Tibial nerve (tissue), 4 donors: ENCODE data around the gene PRDX4. TPM values are rescaled to one million over a fixed set of nuclear protein-coding genes. Genes with fewer than 3 reads are reported as not detected.

Source experiments
- DNase-seq, 2 donors: peaks; one replicate each; pipeline ENCODE4 v3.0.0-alpha.2; 2019; ENCODE audit warnings: low spot score in 2 of 2
- H3K27ac ChIP-seq, 4 donors: fragments of 200-600 bp; sonication (generic) in 3 of 4; one replicate each; pipeline ENCODE4 v1.5.1; 2017 to 2019; ENCODE audit warnings: mild to moderate bottlenecking in 1 of 4
- H3K27me3 ChIP-seq, 2 donors: fragments of 200-600 bp; sonication (generic) in 1 of 2; one replicate each; pipeline versions ENCODE4 v1.5.1 to v1.6.0; 2017 to 2019
- H3K36me3 ChIP-seq, 3 donors: fragments of 200-600 bp; sonication (generic); one replicate each; pipeline ENCODE4 v1.5.1; 2018 to 2019
- H3K4me1 ChIP-seq, 4 donors: fragments of 200-600 bp; sonication (generic) in 3 of 4; one replicate each; pipeline ENCODE4 v1.5.1; 2017 to 2019
- H3K4me3 ChIP-seq, 4 donors: fragments of 200-600 bp; sonication (generic) in 3 of 4; one replicate each; pipeline ENCODE4 v1.5.1; 2017 to 2019; ENCODE audit warnings: mild to moderate bottlenecking in 1 of 4, moderate library complexity in 1 of 4
- H3K9me3 ChIP-seq, 4 donors: fragments of 200-600 bp; sonication (generic) in 3 of 4; one replicate each; pipeline ENCODE4 v1.5.1; 2017 to 2019
- CTCF ChIP-seq, 5 experiments: fragments of 200-600 bp in 3 of 5; fragments of 450-650 bp in 2 of 5; sonication (generic) in 3 of 5; IDR thresholded peaks; one replicate each; pipeline ENCODE4 v1.5.1; 2016 to 2019; ENCODE audit warnings: antibody characterized with exemption in 5 of 5, mild to moderate bottlenecking in 3 of 5, moderate library complexity in 2 of 5
- EP300 ChIP-seq, 2 donors: sonication (generic); formaldehyde crosslinking; IDR thresholded peaks; one replicate each; pipeline ENCODE4 v1.6.1; 2017; ENCODE audit warnings: antibody characterized with exemption in 2 of 2, mild to moderate bottlenecking in 1 of 2
- POLR2A ChIP-seq, 2 donors: fragments of 450-650 bp; IDR thresholded peaks; one replicate each; pipeline ENCODE4 v1.6.1; 2017; ENCODE audit warnings: antibody characterized with exemption in 2 of 2, mild to moderate bottlenecking in 2 of 2, moderate library complexity in 2 of 2
- WGBS, 2 donors: methylation state at CpG; one replicate each; pipeline ENCODE4 v1.1.5; 2018; 5-methylcytosine and 5-hydroxymethylcytosine counted together
- total RNA-seq, 4 donors: library from RNA; depleted of rRNA; stranded (reverse); fragments of >200 nt; gene quantifications; one replicate each; pipeline ENCODE4 v1.1.0, GENCODE V29; 2016

Gene PRDX4
- 100 to 1,000 TPM; 108 to 175 (median 118) TPM for total RNA-seq

- H3K4me1 ChIP-seq = peaks cover 0 to 12% (median 0%) of the 10 kb centered on the region in 4 donors
- H3K9me3 ChIP-seq = no peaks in the 10 kb centered on the region
- H3K27me3 ChIP-seq = no peaks in the 10 kb centered on the region
- TF ChIP-seq POLR2A (IDR thresholded peaks at IDR 0.05) (peak in 1 of 2 donors; percentile 55), CTCF (IDR thresholded peaks at IDR 0.05) (peak in 2 of 5 experiments; percentile 9 to 15), EP300 (IDR thresholded peaks at IDR 0.05) (peak in 1 of 2 donors; percentile 76)
- peak; percentile 66 to 69 for DNase-seq
- WGBS, 2 donors = 2 to 34% methylated on average over 17 to 48 of the region's 73 CpGs
- peak within 1 kb of the TSS; percentile 72 to 89 (median 84) for H3K27ac ChIP-seq
- no peaks in the 10 kb centered on the region for H3K36me3 ChIP-seq
- peak within 1 kb of the TSS; percentile 59 to 76 (median 66) for H3K4me3 ChIP-seq
Measured at GRCh38 chrX:23667239-23668177, at the start of gene PRDX4. TSS of gene PRDX4 (plus strand) at chrX:23667493. CDS start at chrX:23667571, 78 bp downstream.

GRCh38 chrX:23621621-23622265 is 45.5 kb upstream of the PRDX4 start:
- WGBS, 2 donors = 83 to 93% methylated on average over 5 of the region's 5 CpGs
- no peaks in the 10 kb centered on the region for H3K36me3 ChIP-seq
- TF ChIP-seq EP300 (IDR thresholded peaks at IDR 0.05) = no peak
- TF ChIP-seq CTCF (IDR thresholded peaks at IDR 0.05) = no peak
- no peak for TF ChIP-seq POLR2A (IDR thresholded peaks at IDR 0.05)
- H3K4me3 ChIP-seq = no peak overlapping the region
- no peaks in the 10 kb centered on the region for H3K4me1 ChIP-seq
- DNase-seq = no peak
- no peak overlapping the region for H3K27ac ChIP-seq
- peaks cover 0 to 5% of the 10 kb centered on the region in 2 donors for H3K27me3 ChIP-seq
- H3K9me3 ChIP-seq = no peaks in the 10 kb centered on the region

GRCh38 chrX:23623797-23624196 is 43.5 kb upstream of the PRDX4 start:
- no peaks in the 10 kb centered on the region for H3K4me1 ChIP-seq
- H3K27me3 ChIP-seq = peaks cover 0 to 5% of the 10 kb centered on the region in 2 donors
- no peak for DNase-seq
- TF ChIP-seq CTCF (IDR thresholded peaks at IDR 0.05) = no peak
- 61 to 65% methylated on average over 4 of the region's 4 CpGs for WGBS, 2 donors
- no peaks in the 10 kb centered on the region for H3K36me3 ChIP-seq
- H3K27ac ChIP-seq = no peak overlapping the region
- no peaks in the 10 kb centered on the region for H3K9me3 ChIP-seq
- no peak overlapping the region for H3K4me3 ChIP-seq

- no peak overlapping the region for H3K4me3 ChIP-seq
- H3K4me1 ChIP-seq = no peaks in the 10 kb centered on the region
- no peaks in the 10 kb centered on the region for H3K9me3 ChIP-seq
- TF ChIP-seq EP300 (IDR thresholded peaks at IDR 0.05) (no peak), CTCF (IDR thresholded peaks at IDR 0.05) (no peak), POLR2A (IDR thresholded peaks at IDR 0.05) (no peak)
- peaks cover 0 to 5% of the 10 kb centered on the region in 2 donors for H3K27me3 ChIP-seq
- no peak for DNase-seq
- H3K36me3 ChIP-seq = no peaks in the 10 kb centered on the region
- 47 to 53% methylated on average over 1 of the region's 1 CpG for WGBS, 2 donors
- H3K27ac ChIP-seq = no peak overlapping the region
Measured at GRCh38 chrX:23626651-23627050, 40.6 kb upstream of the PRDX4 start.

- TF ChIP-seq EP300 (IDR thresholded peaks at IDR 0.05) = no peak
- no peak for DNase-seq
- no peak overlapping the region for H3K4me3 ChIP-seq
- H3K4me1 ChIP-seq = no peaks in the 10 kb centered on the region
- H3K27me3 ChIP-seq = peaks cover 0 to 4% of the 10 kb centered on the region in 2 donors
- no peaks in the 10 kb centered on the region for H3K36me3 ChIP-seq
- no peaks in the 10 kb centered on the region for H3K9me3 ChIP-seq
- H3K27ac ChIP-seq = no peak overlapping the region
- 77 to 81% methylated on average over 3 of the region's 3 CpGs for WGBS, 2 donors
Measured at GRCh38 chrX:23628131-23628530, 39.2 kb upstream of the PRDX4 start.
